Ovary (tissue), 9 donors: Measurements from ENCODE around the gene DOCK1. TPM values are rescaled to one million over a fixed set of nuclear protein-coding genes. Genes with fewer than 3 reads are reported as not detected.

Experiments
- DNase-seq, 5 donors: peaks; one replicate each; pipeline ENCODE4 v3.0.0-alpha.2; 2019 to 2020
- H3K27ac ChIP-seq, 2 donors: fragments of 200-600 bp; one replicate each; pipeline versions ENCODE4 v1.5.1 to v1.8.0; 2019 to 2022
- H3K27me3 ChIP-seq: fragments of 200-600 bp; one replicate; pipeline ENCODE4 v1.8.0; 2022
- H3K36me3 ChIP-seq: fragments of 200-600 bp; sonication (generic); one replicate; pipeline ENCODE4 v1.5.1; 2019
- H3K4me1 ChIP-seq: one replicate; pipeline ENCODE4 v1.8.1; 2013; ENCODE audit warnings: mild to moderate bottlenecking, moderate library complexity; ENCODE audit not compliant: insufficient read depth
- H3K4me3 ChIP-seq: fragments of 200-600 bp; sonication (generic); one replicate; pipeline ENCODE4 v1.5.1; 2017
- H3K9me3 ChIP-seq, 2 donors: fragments of 200-600 bp in 1 of 2; sonication (generic) in 1 of 2; one replicate each; pipeline versions ENCODE4 v1.5.1 to v1.8.1; 2013 to 2019; ENCODE audit warnings: mild to moderate bottlenecking in 1 of 2, moderate library complexity in 1 of 2
- EP300 ChIP-seq: sonication (generic); formaldehyde crosslinking; IDR thresholded peaks from one replicate; pipeline ENCODE4 v1.6.1; 2017; ENCODE audit warnings: antibody characterized with exemption
- POLR2A ChIP-seq: fragments of 450-650 bp; IDR thresholded peaks from one replicate; pipeline ENCODE4 v1.6.1; 2017; ENCODE audit warnings: antibody characterized with exemption, mild to moderate bottlenecking, moderate library complexity
- WGBS, 3 donors: extraction: QIAGEN DNeasy Blood & Tissue Kit in 1 of 3; methylation state at CpG; one replicate each; pipeline versions ENCODE4 v1.1.5 to v1.1.7; 2013 to 2017; 5-methylcytosine and 5-hydroxymethylcytosine counted together
- intact Hi-C, 4 donors: fragments of 100-400 bp; cut with DNase I; formaldehyde crosslinking; loops; one replicate each; pipeline versions ENCODE4 v1.11.0 to v1.15.1; 2022 to 2023
- polyA plus RNA-seq, 2 donors: library from polyadenylated mRNA; stranded (reverse); fragments of 200-250 nt in 1 of 2; fragments of 350-450 nt in 1 of 2; fragmentation: Illumina TruSeq in 1 of 2; extraction: RNeasy Lipid Tissue Mini Kit (QIAGEN cat#74804) in 1 of 2; gene quantifications; one replicate each; pipeline ENCODE4 v1.2.3, GENCODE V29; 2013 to 2014
- total RNA-seq, 7 donors: library from RNA; depleted of rRNA in 2 of 7; stranded (reverse); fragments of >200 nt in 2 of 7; fragmentation: NEBNext Ultra II Directional in 3 of 7; extraction: Animal tissue kit (Norgen Biotek cat#: 25700) in 3 of 7; gene quantifications; one replicate each; pipeline versions ENCODE4 v1.1.0 to v1.2.4, GENCODE V29; 2016 to 2023
- TF ChIP-seq, protein P1 (sequence below), 3 donors: fragments of 450-650 bp in 2 of 3; fragments of 200-600 bp in 1 of 3; IDR thresholded peaks; one replicate each; pipeline versions ENCODE4 v1.5.1 to v1.8.0; 2016 to 2022; ENCODE audit warnings: antibody characterized with exemption in 3 of 3, mild to moderate bottlenecking in 1 of 3
- donor health status: DM: no; HTN: no; CAD: no; lungs with moderate emphysema.
- donor health status: DM: no; HTN: no; CAD: no.
- donor health status: Bipolar disorder and iron deficiency.
- donor health status: DM: yes; HTN: yes; CAD: no.
- donor health status: DM: no; HTN: no; CAD: no.
- donor health status: DM: yes; HTN: yes; CAD: no.

The DOCK1 gene
- total and polyA plus RNA-seq, 9 donors, result 24.7 to 68.3 (median 51.1) TPM

DNA sequence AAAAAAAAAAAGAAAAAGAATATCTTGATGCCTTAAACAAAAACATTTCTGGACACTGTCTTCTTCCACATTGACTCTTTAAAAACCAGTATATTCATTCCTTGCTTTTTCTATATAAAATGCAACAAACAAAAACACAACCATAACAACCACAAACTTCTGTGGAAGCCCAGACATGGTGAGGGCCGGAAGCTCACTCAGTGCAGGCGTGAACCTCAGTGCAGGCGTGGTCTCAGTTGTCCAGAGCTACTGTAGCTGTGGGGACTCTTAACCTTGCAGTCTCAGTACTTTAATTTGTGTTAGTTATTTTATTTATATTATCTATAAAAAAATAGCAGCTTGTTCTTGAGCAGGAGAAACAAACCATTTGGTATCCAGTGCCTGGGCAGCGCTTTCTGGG lies 131.8 kb downstream of the DOCK1 start:
- Histone ChIP-seq H3K27ac (no peak overlapping the region), H3K36me3 (no peaks in the 10 kb centered on the region), H3K9me3 (no peaks in the 10 kb centered on the region), H3K4me3 (no peak overlapping the region), H3K4me1 (no peaks in the 10 kb centered on the region), H3K27me3 (no peaks in the 10 kb centered on the region)
- intact Hi-C loops, result no loop called here
- TF ChIP-seq, protein P1, sequence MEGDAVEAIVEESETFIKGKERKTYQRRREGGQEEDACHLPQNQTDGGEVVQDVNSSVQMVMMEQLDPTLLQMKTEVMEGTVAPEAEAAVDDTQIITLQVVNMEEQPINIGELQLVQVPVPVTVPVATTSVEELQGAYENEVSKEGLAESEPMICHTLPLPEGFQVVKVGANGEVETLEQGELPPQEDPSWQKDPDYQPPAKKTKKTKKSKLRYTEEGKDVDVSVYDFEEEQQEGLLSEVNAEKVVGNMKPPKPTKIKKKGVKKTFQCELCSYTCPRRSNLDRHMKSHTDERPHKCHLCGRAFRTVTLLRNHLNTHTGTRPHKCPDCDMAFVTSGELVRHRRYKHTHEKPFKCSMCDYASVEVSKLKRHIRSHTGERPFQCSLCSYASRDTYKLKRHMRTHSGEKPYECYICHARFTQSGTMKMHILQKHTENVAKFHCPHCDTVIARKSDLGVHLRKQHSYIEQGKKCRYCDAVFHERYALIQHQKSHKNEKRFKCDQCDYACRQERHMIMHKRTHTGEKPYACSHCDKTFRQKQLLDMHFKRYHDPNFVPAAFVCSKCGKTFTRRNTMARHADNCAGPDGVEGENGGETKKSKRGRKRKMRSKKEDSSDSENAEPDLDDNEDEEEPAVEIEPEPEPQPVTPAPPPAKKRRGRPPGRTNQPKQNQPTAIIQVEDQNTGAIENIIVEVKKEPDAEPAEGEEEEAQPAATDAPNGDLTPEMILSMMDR (IDR thresholded peaks at IDR 0.05), result no peak
- TF ChIP-seq EP300 (no peak), POLR2A (no peak)
- 73 to 88% (median 87%) methylated on average over 4 of the region's 4 CpGs for WGBS, 3 donors
- no peak for DNase-seq

DNA sequence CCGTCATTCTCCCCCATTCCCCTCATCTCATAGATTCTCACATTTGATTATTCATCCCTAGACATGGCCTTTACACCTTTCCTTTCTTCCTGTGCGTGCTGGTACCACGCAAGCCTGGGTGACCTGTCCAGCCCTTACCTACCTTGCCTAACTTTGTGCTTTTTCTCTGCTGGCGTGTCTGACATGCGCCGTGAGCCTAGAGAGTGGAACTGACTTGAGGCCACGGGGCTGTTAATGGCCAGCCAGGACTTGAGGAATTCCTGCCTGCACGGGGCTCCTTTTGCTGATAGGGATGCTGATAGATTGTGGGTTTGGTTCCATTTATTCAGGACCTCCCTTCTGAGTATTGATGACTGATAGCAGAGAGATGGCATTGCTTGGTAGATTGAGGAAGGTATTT lies 134.2 kb downstream of the DOCK1 start:
- 94 to 97% (median 97%) methylated on average over 8 of the region's 8 CpGs for WGBS, 3 donors
- H3K4me1 ChIP-seq, result no peaks in the 10 kb centered on the region
- H3K4me3 ChIP-seq, result no peak overlapping the region
- DNase-seq, result no peak
- H3K36me3 ChIP-seq, result no peaks in the 10 kb centered on the region
- no peaks in the 10 kb centered on the region for H3K9me3 ChIP-seq
- H3K27ac ChIP-seq, result no peak overlapping the region
- TF ChIP-seq POLR2A (no peak), EP300 (no peak)
- TF ChIP-seq, protein P1 (IDR thresholded peaks at IDR 0.05), result no peak
- H3K27me3 ChIP-seq, result no peaks in the 10 kb centered on the region
- intact Hi-C loops, result no loop called here

DNA sequence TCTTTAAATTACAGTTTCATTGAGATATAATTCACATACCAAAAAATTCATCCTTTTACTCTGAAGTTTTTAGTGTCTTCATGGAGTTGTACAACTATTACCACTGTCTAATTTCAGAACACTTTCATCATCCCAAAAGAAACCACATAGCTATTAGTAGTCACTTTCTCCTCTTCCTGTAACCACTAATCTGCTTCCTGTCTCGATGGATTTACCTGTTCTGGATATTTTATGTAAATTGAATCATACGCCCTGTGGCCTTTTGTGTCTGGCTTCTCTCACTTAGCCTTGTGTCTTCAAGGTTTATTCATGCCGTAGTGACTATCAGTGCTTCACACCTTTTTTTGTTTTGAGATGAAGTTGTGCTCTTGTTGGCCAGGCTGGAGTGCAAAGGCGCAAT lies 135.5 kb downstream of the DOCK1 start:
- Histone ChIP-seq H3K4me1 (no peaks in the 10 kb centered on the region), H3K27me3 (no peaks in the 10 kb centered on the region), H3K36me3 (no peaks in the 10 kb centered on the region), H3K9me3 (no peaks in the 10 kb centered on the region), H3K27ac (no peak overlapping the region), H3K4me3 (no peak overlapping the region)
- intact Hi-C loops, result no loop called here
- WGBS, 3 donors, result 81 to 94% (median 84%) methylated on average over 4 of the region's 4 CpGs
- TF ChIP-seq POLR2A, result no peak
- TF ChIP-seq, protein P1 (IDR thresholded peaks at IDR 0.05), result no peak
- TF ChIP-seq EP300, result no peak
- no peak for DNase-seq

DNA sequence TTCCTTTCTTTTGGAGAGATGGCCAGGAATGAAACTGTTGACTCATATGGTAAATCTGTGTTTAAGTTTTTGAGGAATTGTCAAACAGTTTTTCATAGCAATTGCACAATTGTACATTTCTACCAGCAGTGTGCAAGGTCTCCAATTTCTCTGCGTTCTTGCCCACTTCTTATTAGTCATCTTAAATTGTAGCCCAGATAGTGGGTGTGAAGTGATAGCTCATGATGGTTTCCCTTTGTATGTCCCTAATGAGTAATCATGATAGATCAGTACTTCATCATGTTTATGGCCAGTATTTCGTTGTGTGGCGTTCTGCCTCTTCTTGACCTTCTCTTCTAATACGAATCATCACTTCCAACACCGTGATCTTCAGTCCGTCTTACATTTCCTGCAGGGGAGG lies 136.3 kb downstream of the DOCK1 start:
- Histone ChIP-seq H3K4me1 (no peaks in the 10 kb centered on the region), H3K36me3 (no peaks in the 10 kb centered on the region), H3K9me3 (no peaks in the 10 kb centered on the region), H3K27me3 (no peaks in the 10 kb centered on the region), H3K27ac (no peak overlapping the region), H3K4me3 (no peak overlapping the region)
- WGBS, 3 donors, result 34 to 55% (median 55%) methylated on average over 6 of the region's 6 CpGs
- DNase-seq, result no peak
- TF ChIP-seq EP300 (no peak), POLR2A (no peak)
- TF ChIP-seq, protein P1 (IDR thresholded peaks at IDR 0.05), result no peak
- intact Hi-C loops, result no loop called here

DNA sequence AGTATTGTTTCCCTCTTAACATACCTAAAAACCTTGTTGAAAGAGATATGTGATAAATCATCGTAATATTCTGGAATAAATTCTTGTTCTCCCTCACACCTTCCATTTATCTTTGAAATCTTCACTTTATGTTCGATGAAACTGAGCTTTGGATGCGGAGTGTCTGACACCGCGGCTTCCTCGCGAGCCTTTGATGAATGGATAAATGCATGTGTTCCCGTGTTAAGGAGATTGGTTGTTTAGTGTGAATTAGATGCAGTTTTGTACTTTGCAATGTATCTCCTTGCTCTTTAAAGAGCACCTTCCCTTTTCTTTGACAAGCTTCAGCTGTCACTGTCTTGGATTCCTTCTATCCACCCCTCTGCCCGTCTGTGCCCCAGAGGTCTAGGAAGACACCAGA lies 138.1 kb downstream of the DOCK1 start:
- no peak for DNase-seq
- Histone ChIP-seq H3K4me1 (peaks cover 2% of the 10 kb centered on the region), H3K4me3 (no peak overlapping the region), H3K36me3 (no peaks in the 10 kb centered on the region), H3K27ac (no peak overlapping the region), H3K9me3 (no peaks in the 10 kb centered on the region), H3K27me3 (no peaks in the 10 kb centered on the region)
- intact Hi-C loops, result no loop called here
- 87 to 90% (median 89%) methylated on average over 9 of the region's 9 CpGs for WGBS, 3 donors
- TF ChIP-seq EP300, result no peak
- TF ChIP-seq, protein P1 (IDR thresholded peaks at IDR 0.05), result no peak
- TF ChIP-seq POLR2A, result no peak
